Esophagus (tissue), 2 donors: ENCODE measurements around the gene CACNG6. TPM values are rescaled to one million over a fixed set of nuclear protein-coding genes. Genes with fewer than 3 reads are reported as not detected.

Experiments
- H3K27ac ChIP-seq, 2 donors: one replicate each; pipeline ENCODE4 v1.5.1; 2013; ENCODE audit warnings: low read depth in 2 of 2, mild to moderate bottlenecking in 2 of 2, inconsistent platforms in 1 of 2, low read length in 1 of 2, moderate library complexity in 1 of 2
- H3K27me3 ChIP-seq, 2 donors: one replicate each; pipeline ENCODE4 v1.6.1; 2013; ENCODE audit warnings: low read length in 2 of 2, control low read depth in 1 of 2, mild to moderate bottlenecking in 1 of 2; ENCODE audit not compliant: insufficient read depth in 2 of 2, control insufficient read depth in 1 of 2
- H3K36me3 ChIP-seq, 2 donors: one replicate each; pipeline ENCODE4 v1.6.1; 2013; ENCODE audit warnings: low read length in 1 of 2; ENCODE audit not compliant: control insufficient read depth in 2 of 2, insufficient read depth in 2 of 2
- H3K4me1 ChIP-seq, 2 donors: one replicate each; pipeline ENCODE4 v1.6.1; 2013; ENCODE audit warnings: low read length in 1 of 2; ENCODE audit not compliant: control insufficient read depth in 2 of 2, insufficient read depth in 2 of 2
- H3K4me3 ChIP-seq, 2 donors: one replicate each; pipeline ENCODE4 v1.5.1; 2013; ENCODE audit warnings: low read length in 2 of 2, mild to moderate bottlenecking in 2 of 2, low read depth in 1 of 2, moderate library complexity in 1 of 2
- H3K9me3 ChIP-seq, 2 donors: one replicate each; pipeline ENCODE4 v1.6.1; 2013; ENCODE audit warnings: mild to moderate bottlenecking in 2 of 2, low read depth in 1 of 2, low read length in 1 of 2, moderate library complexity in 1 of 2; ENCODE audit not compliant: control insufficient read depth in 2 of 2, insufficient read depth in 1 of 2
- WGBS, 2 donors: extraction: QIAGEN DNeasy Blood & Tissue Kit; methylation state at CpG; one replicate each; pipeline ENCODE4 v1.1.7; 2013; 5-methylcytosine and 5-hydroxymethylcytosine counted together
- polyA plus RNA-seq, 2 donors: library from polyadenylated mRNA; stranded (reverse); fragments of 200-250 nt; gene quantifications; one replicate each; pipeline ENCODE4 v1.2.3, GENCODE V29; 2013
- donor health status: healthy with polysubstance abuse.
- donor health status: Bipolar disorder and iron deficiency.

CACNG6 gene
- polyA plus RNA-seq, 2 donors = not detected

DNA sequence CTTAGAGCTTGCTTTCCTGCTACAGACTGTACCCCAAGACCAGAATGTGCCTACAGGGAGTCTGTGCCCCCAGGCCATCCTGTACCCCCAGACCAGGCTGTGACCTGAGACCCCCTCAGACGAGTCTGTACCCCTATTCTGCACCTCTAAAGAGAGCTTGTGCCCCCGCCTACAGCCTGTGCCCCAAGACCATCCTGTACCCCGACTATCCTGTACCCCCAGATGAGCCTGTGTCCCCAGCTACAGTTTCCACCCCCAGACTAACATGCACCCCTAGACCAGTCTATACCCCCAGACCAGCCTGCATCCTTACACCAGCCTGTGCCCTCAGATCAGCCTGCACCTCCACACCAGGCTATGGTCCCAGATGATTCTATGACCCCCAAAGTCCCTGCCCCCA, 2.0 kb downstream of the CACNG6 start:
- no peak overlapping the region for H3K27ac ChIP-seq
- no peaks in the 10 kb centered on the region for H3K9me3 ChIP-seq
- no peak overlapping the region for H3K4me3 ChIP-seq
- 64 to 67% methylated on average over 3 of the region's 3 CpGs for WGBS, 2 donors
- peaks cover 5 to 18% of the 10 kb centered on the region in 2 donors for H3K27me3 ChIP-seq
- H3K36me3 ChIP-seq = no peaks in the 10 kb centered on the region
- peaks cover 3 to 4% of the 10 kb centered on the region in 2 donors for H3K4me1 ChIP-seq

DNA sequence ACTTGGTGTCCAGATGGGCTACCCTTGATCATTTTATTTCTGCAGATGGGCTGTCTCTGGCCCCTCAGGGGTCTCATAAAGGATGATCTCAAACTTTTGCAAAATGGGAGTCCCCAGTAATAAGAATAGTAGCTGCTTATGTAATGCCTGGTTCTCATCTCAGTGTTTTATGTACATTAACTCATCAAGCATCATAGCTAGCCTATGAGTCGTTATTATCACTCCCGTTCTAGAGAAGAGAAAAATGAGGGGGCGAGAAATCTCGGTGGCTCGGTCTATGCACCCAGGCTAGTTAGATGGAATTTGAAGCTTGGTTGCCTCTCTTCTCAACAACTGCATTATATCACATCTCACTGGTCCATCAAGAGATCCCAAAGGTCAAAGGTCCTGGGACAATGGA, 3.4 kb downstream of the CACNG6 start:
- peaks cover 3 to 4% of the 10 kb centered on the region in 2 donors for H3K4me1 ChIP-seq
- 71 to 86% methylated on average over 5 of the region's 5 CpGs for WGBS, 2 donors
- H3K4me3 ChIP-seq = no peak overlapping the region
- H3K36me3 ChIP-seq = no peaks in the 10 kb centered on the region
- no peak overlapping the region for H3K27ac ChIP-seq
- H3K9me3 ChIP-seq = no peaks in the 10 kb centered on the region
- H3K27me3 ChIP-seq = peaks cover 5 to 18% of the 10 kb centered on the region in 2 donors

- H3K27me3 ChIP-seq = no peaks in the 10 kb centered on the region
- H3K4me3 ChIP-seq = no peak overlapping the region
- no peak overlapping the region for H3K27ac ChIP-seq
- H3K36me3 ChIP-seq = no peaks in the 10 kb centered on the region
- H3K4me1 ChIP-seq = no peaks in the 10 kb centered on the region
- 47 to 57% methylated on average over 7 of the region's 7 CpGs for WGBS, 2 donors
- H3K9me3 ChIP-seq = no peaks in the 10 kb centered on the region
Measured at GRCh38 chr19:53998223-53998622, 6.8 kb downstream of the CACNG6 start.

DNA sequence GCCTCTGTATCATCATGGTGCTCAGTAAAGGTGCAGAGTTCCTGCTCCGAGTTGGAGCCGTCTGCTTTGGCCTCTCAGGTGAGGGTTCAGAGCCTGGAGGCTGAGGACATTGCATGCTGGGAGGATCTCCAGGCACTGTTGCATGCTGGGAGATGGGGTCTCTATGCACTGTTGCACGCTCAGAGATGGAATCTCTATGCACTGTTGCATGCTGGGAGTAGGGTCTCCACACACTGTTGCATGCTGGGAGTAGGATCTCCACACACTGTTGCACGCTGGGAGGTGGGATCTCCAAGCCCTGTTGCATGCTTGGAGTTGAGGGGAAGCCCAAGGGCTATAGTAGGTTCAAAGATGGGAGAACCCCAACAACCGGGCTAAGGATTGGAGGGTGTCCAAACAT, 8.3 kb downstream of the CACNG6 start:
- Histone ChIP-seq H3K4me3 (no peak overlapping the region), H3K36me3 (no peaks in the 10 kb centered on the region), H3K9me3 (no peaks in the 10 kb centered on the region), H3K27ac (no peak overlapping the region), H3K4me1 (no peaks in the 10 kb centered on the region), H3K27me3 (no peaks in the 10 kb centered on the region)
- WGBS, 2 donors = 76 to 77% methylated on average over 5 of the region's 5 CpGs

DNA sequence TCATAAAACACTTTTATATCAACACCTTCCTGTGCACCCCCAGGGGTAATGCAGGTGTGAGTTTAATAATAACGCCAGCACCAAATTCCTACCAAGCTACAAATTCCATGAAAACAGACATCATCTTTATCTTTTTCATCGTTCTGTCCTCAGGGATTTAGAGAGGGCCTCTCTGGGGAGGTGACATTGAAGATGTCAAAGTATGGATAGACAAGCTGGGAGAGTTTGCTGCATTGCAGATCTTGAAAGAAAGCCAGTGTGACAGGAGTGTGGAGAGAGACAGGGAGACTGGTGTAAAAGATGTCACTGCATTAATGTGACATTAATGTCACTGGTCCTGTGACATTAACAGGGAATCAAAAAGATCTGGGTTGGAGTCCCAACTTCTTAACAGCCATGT, 10.1 kb downstream of the CACNG6 start:
- Histone ChIP-seq H3K27me3 (no peaks in the 10 kb centered on the region), H3K36me3 (no peaks in the 10 kb centered on the region), H3K27ac (no peak overlapping the region), H3K9me3 (no peaks in the 10 kb centered on the region), H3K4me3 (no peak overlapping the region), H3K4me1 (no peaks in the 10 kb centered on the region)
- WGBS, 2 donors = 73 to 74% methylated on average over 2 of the region's 2 CpGs

GRCh38 chr19:54002495-54003315, 11.3 kb downstream of the CACNG6 start:
- H3K27ac ChIP-seq = no peak overlapping the region
- no peaks in the 10 kb centered on the region for H3K27me3 ChIP-seq
- H3K36me3 ChIP-seq = no peaks in the 10 kb centered on the region
- H3K9me3 ChIP-seq = no peaks in the 10 kb centered on the region
- WGBS, 2 donors = 60 to 62% methylated on average over 10 of the region's 10 CpGs
- H3K4me3 ChIP-seq = no peak overlapping the region
- no peaks in the 10 kb centered on the region for H3K4me1 ChIP-seq

DNA sequence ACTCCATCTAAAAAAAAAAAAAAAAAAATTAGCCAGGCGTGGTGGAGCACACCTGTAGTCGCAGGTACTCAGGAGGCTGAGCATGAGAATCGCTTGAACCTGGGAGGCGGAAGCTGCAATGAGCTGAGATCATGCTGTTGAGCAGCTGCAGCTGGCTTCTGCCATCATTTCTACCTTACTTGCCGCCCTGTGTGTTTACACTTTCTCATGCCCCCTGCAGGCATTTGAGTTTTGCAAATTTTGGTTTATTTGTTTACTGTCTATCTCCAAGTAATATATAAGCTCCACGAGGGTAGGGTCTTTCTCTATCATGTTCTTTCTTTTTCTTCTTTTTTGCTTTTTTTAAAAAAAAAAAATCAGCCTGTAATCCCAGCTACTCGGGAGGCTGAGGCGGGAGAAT, 18.0 kb downstream of the CACNG6 start:
- Histone ChIP-seq H3K27me3 (no peaks in the 10 kb centered on the region), H3K4me3 (no peak overlapping the region)
- WGBS, 2 donors = 73 to 77% methylated on average over 8 of the region's 8 CpGs

GRCh38 chr19:54010474-54010873, 19.0 kb downstream of the CACNG6 start:
- 90 to 93% methylated on average over 6 of the region's 6 CpGs for WGBS, 2 donors
- Histone ChIP-seq H3K9me3 (peaks cover 0 to 2% of the 10 kb centered on the region in 2 donors), H3K4me1 (no peaks in the 10 kb centered on the region), H3K36me3 (no peaks in the 10 kb centered on the region), H3K27ac (no peak overlapping the region), H3K4me3 (no peak overlapping the region), H3K27me3 (no peaks in the 10 kb centered on the region)

More for the DNA sequence above, 18.0 kb downstream of the CACNG6 start:
- no peaks in the 10 kb centered on the region for H3K4me1 ChIP-seq
- no peak overlapping the region for H3K27ac ChIP-seq
- H3K36me3 ChIP-seq = no peaks in the 10 kb centered on the region
- no peaks in the 10 kb centered on the region for H3K9me3 ChIP-seq

- H3K4me1 ChIP-seq = no peaks in the 10 kb centered on the region
- 35% methylated on average over 36 of the region's 36 CpGs for WGBS, 2 donors
- no peaks in the 10 kb centered on the region for H3K27me3 ChIP-seq
Measured at GRCh38 chr19:54011507-54012211, 20.2 kb downstream of the CACNG6 start.

More at GRCh38 chr19:54011507-54012211, 20.2 kb downstream of the CACNG6 start:
- Histone ChIP-seq H3K36me3 (no peaks in the 10 kb centered on the region), H3K9me3 (peaks cover 0 to 2% of the 10 kb centered on the region in 2 donors), H3K4me3 (no peak overlapping the region), H3K27ac (no peak overlapping the region)
